Smooth muscle cell of the brain vasculature (primary cell): ENCODE data around the gene ARHGAP12.
A peak's percentile ranks its signal among the peaks of the same experiment; 100 is the strongest.

Experiments used
- DNase-seq: peaks from one replicate; pipeline ENCODE4 v3.0.0-alpha.2; 2012; ENCODE audit warnings: low read depth, low spot score

The ARHGAP12 gene

GRCh38 chr10:31823358-31823757 lies 105.3 kb downstream of the ARHGAP12 start:
- no peak for DNase-seq

- no peak for DNase-seq
Measured at GRCh38 chr10:31822616-31823318, 105.9 kb downstream of the ARHGAP12 start.

- DNase-seq: no peak
Measured at GRCh38 chr10:31822150-31822549, 106.5 kb downstream of the ARHGAP12 start.

GRCh38 chr10:31820778-31821369 lies 107.8 kb downstream of the ARHGAP12 start:
- no peak for DNase-seq

GRCh38 chr10:31820096-31820495 lies 108.5 kb downstream of the ARHGAP12 start:
- DNase-seq: no peak

- DNase-seq: no peak
Measured at GRCh38 chr10:31819391-31819820, 109.2 kb downstream of the ARHGAP12 start.

GRCh38 chr10:31816318-31816717 lies 112.3 kb downstream of the ARHGAP12 start:
- DNase-seq: no peak

- peak; percentile 49 for DNase-seq
Measured at GRCh38 chr10:31808258-31809218, 120.1 kb downstream of the ARHGAP12 start.

GRCh38 chr10:31804352-31804810 lies 124.2 kb downstream of the ARHGAP12 start:
- no peak for DNase-seq

GRCh38 chr10:31803606-31804351 lies 124.9 kb downstream of the ARHGAP12 start:
- DNase-seq: no peak

- no peak for DNase-seq
Measured at GRCh38 chr10:31799181-31799580, 129.4 kb downstream of the ARHGAP12 start.

GRCh38 chr10:31792745-31793144 lies 135.9 kb downstream of the ARHGAP12 start:
- DNase-seq: no peak

- no peak for DNase-seq
Measured at GRCh38 chr10:31789555-31789954, 139.1 kb downstream of the ARHGAP12 start.

GRCh38 chr10:31782701-31783100 lies 145.9 kb downstream of the ARHGAP12 start:
- DNase-seq: no peak

- no peak for DNase-seq
Measured at GRCh38 chr10:31780717-31781116, 147.9 kb downstream of the ARHGAP12 start.

- DNase-seq: no peak
Measured at GRCh38 chr10:31778627-31779026, 150.0 kb downstream of the ARHGAP12 start.

GRCh38 chr10:31776159-31776558 lies 152.5 kb downstream of the ARHGAP12 start:
- DNase-seq: no peak

- DNase-seq: no peak
Measured at GRCh38 chr10:31774928-31775650, 153.5 kb downstream of the ARHGAP12 start.

- DNase-seq: no peak
Measured at GRCh38 chr10:31774299-31774900, 154.2 kb downstream of the ARHGAP12 start.

GRCh38 chr10:31773749-31774298 lies 154.8 kb downstream of the ARHGAP12 start:
- no peak for DNase-seq
